ENCODE results near the gene DICER1.

The DICER1 gene

DNA sequence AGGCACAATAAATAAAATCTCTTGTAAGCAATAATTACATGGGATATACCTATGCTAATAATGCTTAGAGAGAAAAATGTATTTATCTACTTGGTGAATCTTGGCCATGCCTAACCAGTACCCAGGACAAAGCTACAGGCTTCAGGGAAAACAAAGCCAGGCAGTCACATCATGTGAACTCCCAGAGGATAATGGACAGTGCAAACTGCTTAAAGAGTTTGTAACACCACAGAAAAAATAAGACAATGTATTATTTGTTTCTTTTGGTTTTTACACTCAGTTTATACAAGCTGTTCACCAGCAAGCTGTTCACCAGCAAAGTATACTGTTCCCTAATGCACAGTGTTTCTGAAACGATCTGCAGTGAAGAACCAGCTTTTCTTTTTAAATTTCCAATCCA, 38.0 kb downstream of the DICER1 start:
- no peak for DNase-seq

DNA sequence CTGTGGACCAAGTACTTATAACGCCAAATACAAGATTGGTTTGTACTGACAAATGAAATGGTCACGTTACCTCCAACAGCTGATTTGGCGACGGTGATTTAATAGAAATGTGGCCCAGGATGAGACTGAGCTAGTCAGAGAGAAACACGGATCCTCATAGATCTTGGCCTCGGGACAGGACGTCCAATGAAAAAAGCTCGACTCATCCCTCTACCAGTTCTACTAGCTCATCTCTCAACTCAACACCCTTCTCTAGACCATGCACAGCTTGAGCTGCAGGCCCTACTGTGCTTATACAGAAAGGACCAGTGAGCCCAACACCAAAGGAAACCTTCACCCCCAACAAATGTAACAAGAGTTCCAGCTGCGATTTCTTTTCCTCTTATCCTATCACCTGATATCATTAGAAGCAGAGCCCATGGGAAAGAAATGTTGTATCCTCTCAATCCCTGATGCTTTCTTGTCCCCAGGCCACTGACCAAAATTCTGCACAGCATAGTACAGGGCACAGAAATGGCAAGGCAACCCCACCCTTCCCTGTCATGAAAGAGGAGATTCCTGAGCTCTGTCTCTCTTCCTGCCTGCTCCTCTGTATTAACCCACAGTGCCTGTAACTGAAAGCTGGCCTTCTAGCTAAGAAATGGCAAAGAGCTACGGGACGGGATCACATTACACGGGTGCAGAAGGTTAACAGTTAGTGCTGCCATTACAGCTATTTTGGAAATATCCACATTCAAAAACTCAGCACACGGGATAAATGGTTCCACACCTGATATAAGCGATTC, 39.2 kb downstream of the DICER1 start:
- DNase-seq = no peak

DNA sequence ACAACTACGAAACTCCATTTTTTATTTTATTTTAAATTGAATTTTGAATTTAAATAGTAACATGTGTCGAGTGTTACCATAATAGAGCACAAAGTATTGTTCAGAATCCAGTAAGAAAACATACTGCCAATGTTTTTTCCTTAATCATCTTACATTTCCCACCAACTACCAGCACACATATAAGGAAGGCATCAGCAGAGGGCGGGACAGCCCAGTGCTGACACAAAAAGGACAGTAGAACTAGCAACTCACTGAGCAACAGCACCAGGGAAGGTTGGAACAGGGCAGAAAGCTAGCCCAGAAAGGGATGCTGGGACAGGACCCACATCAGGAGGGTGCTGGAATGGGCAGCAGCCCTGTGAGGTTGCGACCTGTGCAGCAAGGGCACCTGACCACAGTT, 43.9 kb downstream of the DICER1 start:
- DNase-seq = no peak

DNA sequence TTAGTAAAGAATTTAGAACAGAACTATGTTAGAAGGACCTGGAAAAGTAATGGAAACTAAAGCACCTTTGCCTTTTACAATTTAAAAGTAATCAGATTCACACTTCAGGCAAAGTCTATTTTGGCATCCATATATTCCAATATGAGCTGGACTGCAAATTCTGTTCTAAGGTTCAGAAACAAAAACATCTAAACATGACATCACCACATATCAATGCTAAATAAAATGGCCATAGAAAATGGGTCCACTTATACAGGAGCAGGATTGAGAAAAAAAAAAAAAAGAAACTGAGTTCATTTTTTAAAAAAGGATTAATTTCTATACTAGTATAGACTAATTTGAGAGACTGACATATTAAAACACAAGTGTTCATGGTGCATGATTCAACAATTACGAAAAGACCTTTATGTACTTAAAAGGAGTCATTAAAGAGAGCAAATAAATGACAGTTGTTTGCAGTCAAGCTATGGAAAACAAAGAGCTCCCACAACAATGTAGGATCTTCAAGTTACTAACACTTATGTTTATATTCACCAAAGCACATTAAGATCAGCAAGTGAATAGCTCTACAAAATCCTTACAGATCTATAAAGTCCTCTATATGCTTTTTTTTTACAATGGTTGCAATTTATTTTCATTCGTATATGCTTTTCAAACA, 45.7 kb downstream of the DICER1 start:
- no peak for DNase-seq

DNA sequence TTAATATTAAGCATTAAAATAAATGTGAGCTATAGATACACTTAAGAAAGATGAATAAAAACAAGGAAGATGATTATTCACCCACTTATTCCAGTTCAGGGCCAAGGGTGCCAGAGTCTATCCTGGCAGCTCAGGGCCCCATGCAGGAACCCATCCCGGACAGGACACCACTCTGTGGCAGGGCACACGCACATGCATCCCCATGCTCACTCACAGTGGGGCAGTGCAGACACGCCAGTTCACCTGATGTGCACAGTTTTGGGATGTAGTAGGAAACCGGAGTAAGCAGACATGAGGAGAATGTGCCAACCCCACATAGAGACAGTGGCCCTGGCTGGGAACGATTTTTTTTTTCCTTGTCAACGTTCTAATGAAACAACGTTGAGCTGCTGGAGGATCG, 47.2 kb downstream of the DICER1 start:
- DNase-seq = no peak

DNA sequence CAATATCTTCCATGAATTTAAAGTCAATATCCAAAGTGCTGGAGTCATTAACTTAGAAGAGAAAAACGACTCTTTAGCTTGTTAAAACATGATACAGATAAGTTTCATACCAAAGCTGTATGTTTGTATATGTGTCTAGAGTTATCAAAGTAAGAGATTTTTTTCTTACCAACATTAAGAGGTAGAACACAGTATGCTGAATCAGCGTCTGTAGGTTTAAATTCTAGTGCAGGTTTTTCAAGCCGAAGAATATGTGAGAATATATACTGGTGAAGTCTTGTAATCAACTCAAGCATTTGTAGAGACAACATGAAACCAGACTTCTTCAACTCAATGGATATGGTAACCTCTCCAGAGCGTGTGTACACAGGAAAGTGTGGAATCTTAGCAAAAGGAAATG, 49.6 kb downstream of the DICER1 start:
- no peak for DNase-seq

DNA sequence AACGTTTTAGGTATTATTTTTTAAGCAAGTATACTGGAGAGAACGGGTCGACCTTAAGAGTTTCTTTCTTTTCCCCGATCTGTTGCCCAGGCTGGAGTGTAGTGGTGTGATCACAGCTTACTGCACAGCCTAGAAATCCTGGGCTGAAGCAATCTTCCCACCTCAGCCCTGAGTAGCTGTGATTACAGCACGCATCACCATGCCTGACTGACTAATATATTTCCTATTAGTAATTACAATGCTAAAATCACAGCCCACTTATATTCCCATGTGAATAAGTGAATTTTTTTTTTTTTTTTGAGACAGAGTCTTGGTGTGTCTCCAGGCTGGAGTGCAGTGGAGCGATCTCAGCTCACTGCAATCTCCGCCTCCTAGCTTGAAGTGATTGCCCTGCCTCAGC, 50.4 kb downstream of the DICER1 start:
- DNase-seq = no peak

DNA sequence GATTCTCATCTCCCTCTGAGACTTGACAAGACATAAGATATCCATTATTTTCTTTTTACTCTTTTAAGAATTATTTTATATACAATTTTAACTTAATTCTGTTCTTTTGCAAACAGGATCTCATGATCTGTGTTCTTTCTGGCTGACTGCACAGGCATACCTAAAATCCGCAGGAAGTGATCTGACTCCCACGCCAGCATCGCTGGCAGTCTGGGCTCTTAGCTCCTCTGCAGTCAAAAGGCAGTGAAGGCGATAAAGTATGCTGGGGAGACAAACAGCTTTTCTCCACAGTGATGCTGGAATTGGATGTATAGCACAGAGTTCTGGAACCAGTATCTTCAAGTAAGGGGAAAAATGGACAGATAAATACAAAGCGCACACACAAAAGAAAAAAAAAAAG, 52.4 kb downstream of the DICER1 start:
- no peak for DNase-seq

DNA sequence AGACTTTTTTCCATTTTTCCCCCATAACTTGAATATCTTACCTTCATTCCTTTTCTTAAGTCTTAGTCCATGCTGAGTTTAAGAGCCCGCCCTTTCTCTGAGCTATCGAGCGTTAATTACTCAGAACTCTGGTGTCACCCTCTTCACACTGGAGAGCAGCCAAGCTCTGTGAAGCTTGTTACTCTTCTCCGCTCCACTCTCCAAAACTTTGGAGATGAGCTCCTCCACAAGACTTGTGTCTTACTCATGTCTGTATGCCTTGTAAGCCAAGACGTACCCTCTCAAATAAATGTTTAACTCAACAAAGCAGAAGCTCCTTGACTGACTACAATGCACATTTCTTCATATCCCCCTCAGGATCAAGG, 54.7 kb downstream of the DICER1 start:
- DNase-seq = no peak

DNA sequence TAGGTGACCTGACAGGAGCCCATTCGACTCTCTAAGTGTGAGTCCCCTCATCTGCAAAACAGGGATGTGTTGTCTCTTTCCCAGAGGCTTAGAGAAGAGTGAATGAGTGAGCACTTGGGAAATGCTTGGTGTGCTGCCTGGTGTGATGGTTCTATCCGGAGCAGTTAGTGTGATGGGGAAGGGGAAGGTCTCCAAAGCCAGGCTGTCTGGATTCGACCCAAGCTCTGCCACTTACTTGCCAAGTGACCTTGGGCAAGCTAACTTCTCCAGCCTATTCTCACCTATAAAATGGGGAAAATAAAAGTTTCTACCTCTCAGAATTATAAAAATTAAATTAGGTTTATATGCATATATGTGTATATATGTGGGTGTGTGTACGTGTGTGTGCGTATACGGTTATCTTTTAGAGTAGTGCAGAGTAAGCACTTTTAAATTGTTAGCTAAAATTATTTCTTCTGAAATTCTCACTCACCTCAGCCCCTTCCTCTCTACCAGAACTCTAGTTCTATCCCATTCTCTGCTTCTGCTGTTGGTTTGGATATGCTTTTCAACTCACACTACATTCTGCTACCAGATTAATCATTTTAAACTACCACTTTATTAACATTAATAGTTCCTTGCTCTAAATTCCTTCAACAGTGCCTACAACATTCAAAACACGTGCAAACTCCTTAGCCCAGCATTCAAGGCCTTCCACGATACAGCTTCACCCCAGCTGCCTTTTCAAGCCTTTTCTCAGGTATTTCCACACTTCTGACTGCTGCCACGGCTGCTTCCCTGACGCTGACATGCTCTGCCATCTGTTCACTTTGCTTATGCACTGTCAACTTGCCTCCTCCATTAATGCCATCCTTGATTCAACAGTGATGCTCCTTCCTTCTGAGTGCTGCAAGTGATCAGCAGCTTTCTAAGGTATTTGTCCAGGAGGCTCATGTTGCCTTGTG, 55.3 kb downstream of the DICER1 start:
- DNase-seq = no peak

DNA sequence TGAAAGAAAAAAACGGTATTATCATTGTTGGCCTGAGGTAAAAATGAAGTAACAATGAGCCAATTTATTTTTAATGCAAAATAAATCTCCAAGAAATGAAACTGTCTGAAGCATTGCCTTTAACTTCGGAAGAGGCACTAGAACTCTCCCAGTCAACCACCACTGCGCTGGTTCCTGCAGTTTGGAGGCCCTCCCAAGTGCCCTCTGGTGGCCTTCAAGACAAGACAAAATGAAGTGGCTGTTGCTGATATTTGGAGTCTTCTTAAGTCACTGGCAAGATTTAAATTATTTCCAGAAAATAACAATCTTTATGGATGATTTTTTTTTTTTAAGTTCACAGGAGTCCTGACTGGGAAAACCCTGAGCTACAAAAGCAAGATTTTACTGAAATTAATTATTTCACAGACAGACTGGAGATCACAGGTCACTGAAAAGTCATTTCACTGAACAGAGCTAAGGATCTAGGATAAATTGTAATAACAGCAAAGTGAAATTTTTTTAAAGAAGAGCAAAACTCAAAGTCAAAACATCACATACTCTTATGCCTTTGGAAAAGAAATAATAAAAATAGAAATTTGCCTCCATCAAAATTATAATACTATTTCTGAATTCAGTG, 58.2 kb downstream of the DICER1 start:
- peak; percentile 27 to 42 for DNase-seq

DNA sequence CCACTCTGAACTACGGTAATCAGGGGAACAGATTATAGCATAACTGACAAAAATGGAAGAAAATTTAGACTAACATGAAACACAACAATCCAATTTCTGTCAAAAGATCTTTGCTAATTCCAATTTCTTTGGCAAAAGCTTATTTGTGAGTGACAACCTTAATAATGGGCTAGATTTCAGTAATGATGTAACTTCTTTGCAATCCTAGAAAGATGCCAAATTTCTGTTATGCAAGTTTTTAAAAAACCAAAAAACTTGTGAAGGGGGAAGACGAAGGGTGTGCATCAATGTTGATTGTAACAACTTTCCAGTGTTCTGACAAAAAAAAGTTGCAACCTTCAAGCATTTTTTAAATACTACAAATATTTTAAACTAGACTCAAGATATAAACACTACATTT, 59.9 kb downstream of the DICER1 start:
- DNase-seq = no peak

DNA sequence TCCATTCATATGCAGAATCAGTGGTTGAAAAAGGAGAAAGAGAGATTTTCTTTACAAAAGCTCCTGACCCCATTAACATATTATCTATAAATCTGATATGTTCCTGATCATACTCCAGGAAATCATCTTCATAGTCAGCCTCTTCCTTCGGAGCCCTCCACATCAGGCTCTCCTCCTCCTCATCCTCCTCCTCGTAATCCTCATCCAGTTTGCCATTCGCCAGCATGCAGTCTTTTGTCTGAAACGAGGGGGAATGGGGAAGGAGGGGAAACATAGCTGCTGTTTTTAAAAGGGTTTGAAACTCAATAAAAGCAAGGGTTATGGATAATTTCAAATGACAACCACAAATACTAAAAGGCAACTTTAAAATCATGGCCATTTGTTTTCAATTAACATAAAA, 60.9 kb downstream of the DICER1 start:
- no peak for DNase-seq

DNA sequence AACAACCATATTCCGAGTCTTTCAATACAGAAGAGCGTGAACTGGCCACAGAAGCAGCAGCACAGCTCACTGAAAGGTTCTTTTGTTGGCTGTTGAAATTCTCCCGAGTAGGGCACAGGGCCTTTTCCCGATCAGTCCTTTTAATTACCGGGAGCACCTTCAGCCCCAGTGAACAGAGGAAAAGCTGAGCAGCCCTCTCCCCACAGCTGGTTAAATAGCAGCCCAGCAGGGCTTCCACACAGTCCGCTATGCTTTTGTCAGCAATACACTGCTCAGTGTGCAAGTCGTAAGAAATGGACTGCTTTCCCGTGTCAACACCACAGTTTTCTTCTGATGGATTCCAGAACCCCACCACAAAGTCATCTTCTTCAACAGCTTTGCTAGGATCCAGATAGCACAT, 61.3 kb downstream of the DICER1 start:
- no peak for DNase-seq

DNA sequence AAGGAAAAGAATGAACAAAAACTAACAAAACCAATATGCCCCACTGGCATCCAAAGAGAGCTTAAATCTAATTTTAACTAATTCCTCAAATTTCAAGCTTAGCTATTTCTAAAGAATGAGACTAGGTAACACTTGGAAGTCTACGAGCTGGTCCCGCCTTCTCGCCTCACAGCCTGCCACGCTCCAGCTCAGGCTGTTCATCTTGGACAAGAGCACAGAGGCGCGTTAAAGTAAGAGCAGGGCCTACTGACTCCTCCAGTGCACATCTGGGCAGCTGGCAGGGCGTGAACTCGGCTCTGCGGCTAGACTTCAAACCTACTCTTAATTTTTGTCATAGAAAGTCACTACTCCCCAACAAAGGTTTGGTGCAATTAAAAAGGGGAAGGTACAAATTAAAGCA, 64.6 kb downstream of the DICER1 start:
- no peak for DNase-seq

DNA sequence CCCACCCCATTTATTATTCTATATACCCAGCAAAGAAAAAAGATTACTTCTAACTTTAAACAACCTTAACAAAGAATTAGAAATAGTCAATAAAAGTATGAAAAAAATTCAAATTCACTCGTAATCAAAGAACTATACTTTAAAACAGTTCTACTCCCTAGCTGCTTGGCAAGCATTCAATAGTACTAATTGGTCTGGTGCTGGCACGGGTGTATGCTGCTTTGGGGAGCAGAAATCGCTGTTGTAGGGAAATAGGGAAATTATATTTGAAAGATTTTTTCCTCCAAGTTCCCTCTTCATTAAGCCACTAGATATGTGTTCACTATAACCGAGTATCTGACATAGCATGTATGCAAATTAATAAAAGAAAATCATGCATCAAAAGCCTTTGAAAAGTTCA, 65.7 kb downstream of the DICER1 start:
- no peak for DNase-seq

DNA sequence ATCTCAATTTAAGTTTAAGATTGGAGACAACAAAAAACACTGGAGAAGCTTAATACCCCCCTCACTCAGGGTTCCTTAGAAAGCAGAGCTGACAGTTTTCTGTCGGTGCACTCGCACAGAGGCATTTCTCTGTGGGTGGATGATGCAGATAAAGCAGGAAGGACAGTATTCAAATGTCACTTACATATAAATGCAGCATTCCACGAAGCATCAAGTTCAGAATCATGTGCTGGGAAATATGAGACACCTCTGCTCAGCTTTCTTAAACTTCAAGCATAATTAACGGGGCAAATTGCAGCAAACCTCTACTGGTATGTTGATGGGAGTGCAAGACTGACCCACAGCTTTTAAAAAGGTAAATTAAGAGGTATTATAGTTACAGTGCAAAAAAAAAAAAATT, 68.7 kb downstream of the DICER1 start:
- DNase-seq = no peak

DNA sequence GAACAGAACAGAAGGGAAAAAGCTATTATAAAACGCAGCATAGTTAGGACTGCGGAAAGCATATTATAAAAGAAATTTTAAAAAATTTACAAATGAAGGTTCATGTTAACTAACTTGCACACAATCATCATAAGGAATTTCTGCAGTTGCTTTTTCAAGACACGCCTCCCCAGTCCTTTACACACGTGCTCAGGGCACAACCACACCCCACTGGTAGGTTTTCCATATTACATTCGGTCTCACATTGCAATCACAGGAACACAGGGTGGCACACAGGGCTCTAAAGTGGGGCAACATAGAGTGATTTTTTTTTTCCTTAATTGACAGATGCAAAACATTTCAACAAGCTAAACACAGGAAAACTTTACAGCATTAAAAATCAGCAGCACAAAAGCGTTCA, 69.7 kb downstream of the DICER1 start:
- DNase-seq = no peak

DNA sequence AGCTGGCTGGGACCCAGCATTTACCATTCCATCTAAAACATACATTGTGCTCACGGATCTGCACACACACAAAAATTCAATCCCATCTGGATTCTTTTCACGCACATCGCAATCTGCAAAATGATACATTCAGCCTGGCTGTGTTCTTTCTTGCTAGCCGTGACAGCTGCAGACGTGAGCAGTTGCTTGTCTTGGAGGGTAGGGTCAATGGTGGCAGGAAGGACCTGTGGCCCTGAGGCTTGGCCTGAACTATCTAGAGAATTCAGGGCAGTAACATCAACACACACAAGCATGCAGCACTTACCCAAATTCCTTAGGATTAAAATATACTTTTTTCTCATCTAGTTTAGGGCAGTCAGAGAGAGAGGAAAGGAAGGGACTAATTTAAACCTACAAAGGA, 72.0 kb downstream of the DICER1 start:
- DNase-seq = no peak

DNA sequence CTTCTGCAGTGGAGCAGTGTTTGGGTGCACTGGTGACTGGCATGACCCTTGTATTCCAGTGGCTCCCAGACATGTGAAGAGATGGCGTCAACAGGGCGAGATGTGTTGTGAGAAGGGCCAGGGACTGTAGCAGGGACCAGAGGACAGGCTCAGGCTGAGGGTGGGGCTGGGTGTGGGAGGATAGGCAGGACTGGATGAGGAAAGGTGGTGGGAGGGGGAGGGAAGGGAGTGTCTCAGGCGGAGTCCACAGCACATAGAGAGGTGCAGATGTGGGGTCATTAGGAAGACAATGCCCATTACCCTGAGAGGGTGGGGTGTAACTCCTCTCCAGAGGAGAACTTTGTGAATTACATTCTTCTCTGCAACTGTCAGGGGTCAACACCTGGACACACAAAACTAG, 78.5 kb downstream of the DICER1 start:
- no peak for DNase-seq

DNA sequence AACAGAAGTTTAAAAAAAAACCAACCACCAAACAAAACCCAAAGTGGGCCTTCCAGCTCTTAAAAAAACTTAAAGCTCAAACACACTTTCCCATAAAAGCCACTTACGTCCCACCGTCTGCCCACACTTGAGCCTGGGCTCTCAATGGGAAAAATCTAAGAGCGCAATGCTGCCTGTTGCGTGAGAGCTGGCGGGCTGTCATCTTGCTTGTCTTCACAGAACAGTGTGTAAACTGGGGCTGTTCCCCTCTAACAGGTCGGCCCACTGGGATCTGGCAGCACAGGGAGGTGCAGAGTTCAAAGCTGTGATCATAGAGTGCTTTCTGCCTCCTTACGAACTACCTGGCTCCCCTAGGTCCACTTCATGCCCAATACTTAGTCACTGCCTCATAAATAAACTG, 80.0 kb downstream of the DICER1 start:
- DNase-seq = no peak

DNA sequence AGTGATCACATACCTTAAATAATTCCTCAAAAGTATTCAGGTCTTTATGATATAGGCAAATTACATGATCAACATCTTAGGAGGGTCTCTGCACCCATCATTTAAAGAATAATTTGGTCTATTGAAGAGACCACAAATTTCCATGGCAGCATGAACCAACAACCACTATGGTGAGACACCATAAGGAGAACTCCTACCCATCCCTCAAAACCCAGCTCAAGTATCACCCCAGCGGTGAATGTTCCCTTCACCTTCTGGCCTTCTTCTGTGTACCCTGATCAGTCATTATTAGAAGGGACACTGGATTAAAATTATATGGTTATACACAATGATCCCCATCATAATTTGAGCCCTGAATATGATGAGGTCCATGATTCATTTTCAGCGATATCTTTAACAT, 81.5 kb downstream of the DICER1 start:
- DNase-seq = no peak

DNA sequence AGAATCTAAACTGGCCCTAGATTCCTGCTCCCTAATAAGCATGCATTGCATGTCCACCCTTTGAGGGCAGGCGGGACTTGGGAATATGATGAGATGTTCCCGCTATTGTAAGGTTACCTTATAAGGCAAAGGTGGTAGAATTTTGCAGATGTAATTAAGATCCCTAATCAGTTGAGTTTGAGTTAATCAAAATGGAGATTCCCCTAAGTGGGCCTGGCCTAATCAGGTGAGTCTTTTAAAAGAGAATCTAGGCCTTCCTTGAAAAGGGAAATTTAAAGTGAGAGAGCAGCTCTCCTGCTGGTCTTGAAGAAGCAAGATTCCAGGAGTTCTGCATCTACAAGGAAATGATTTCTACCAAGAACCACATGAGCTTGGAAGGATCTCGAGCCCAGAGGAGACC, 83.4 kb downstream of the DICER1 start:
- no peak for DNase-seq

Measured in CD4-positive, alpha-beta T cell treated with Interferon alpha-2 for 1 hour (primary cell).